Activated B cell treated with CpG ODN at 0.5 μM for 24 hours (primary cell): ENCODE results near the gene GNLY. TPM values are rescaled to one million over a fixed set of nuclear protein-coding genes. Genes with fewer than 3 reads are reported as not detected.

Experiments
- ATAC-seq: fragments of 200-7000 bp; cut with Tn5 transposase; one replicate; pipeline ENCODE4 v1.10.0; 2021; ENCODE audit warnings: low read depth, mild to moderate bottlenecking, moderate library complexity
- CTCF ChIA-PET: fragments of 350-600 bp; sonication (Branson Sonifier 250); formaldehyde crosslinking; loops from one replicate; lab custom pipeline; 2021; ENCODE audit warnings: antibody characterized with exemption; lab: Charles Lee
- POLR2A ChIA-PET: fragments of 350-600 bp; sonication (Branson Sonifier 250); formaldehyde crosslinking; loops from one replicate; lab custom pipeline; 2021; ENCODE audit warnings: antibody characterized with exemption; lab: Charles Lee
- DNase-seq: peaks from one replicate; pipeline ENCODE4 v3.0.0; 2022
- H3K27ac Mint-ChIP-seq: one replicate; pipeline ENCODE4 v1.8.0; 2020; ENCODE audit warnings: mixed read lengths
- H3K27me3 Mint-ChIP-seq: one replicate; pipeline ENCODE4 v1.8.0; 2021; ENCODE audit warnings: mixed read lengths
- H3K36me3 Mint-ChIP-seq: one replicate; pipeline ENCODE4 v1.8.0; 2021; ENCODE audit warnings: low read depth, mixed read lengths
- H3K4me1 Mint-ChIP-seq: one replicate; pipeline ENCODE4 v1.8.0; 2021; ENCODE audit warnings: mixed read lengths
- H3K4me3 Mint-ChIP-seq: one replicate; pipeline ENCODE4 v1.8.0; 2020; ENCODE audit warnings: mild to moderate bottlenecking, mixed read lengths
- H3K9me3 Mint-ChIP-seq: one replicate; pipeline ENCODE4 v1.8.0; 2020; ENCODE audit warnings: mixed read lengths
- intact Hi-C: fragments of 100-400 bp; cut with micrococcal nuclease; formaldehyde crosslinking; loops from one replicate; pipeline ENCODE4 v1.15.1; 2024
- total RNA-seq: library from RNA; stranded (reverse); gene quantifications from 2 replicates; pipeline ENCODE4 v1.2.3, GENCODE V29; 2022
- TF ChIP-seq, protein P1 (sequence below): fragments of 200-600 bp; IDR thresholded peaks from one replicate; pipeline ENCODE4 v1.8.0; 2022; ENCODE audit warnings: antibody characterized with exemption, mild to moderate bottlenecking

Gene GNLY
- total RNA-seq, 1 donor from 2014 or later = 1.8 TPM

DNA sequence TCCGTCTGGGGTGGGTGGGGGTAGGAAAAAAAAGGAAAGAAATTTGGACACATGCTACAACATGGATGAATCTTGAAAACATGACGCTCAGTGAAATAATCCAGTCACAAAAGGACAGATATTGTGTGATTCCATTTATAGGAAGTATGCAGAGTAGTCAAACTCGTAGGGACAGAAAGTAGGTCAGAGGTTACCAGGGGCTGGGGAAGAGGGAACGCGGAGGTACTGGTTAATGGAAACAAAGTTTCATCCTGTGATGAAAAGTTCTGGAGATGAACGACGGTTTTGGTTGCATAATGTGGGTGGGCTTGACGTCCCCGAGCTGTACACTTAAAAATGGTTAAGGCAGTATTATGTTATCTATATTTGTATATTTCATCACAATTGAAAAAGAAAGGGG, 21.7 kb upstream of the GNLY start:
- Mint-ChIP-seq H3K9me3 (no peaks in the 10 kb centered on the region), H3K4me1 (peaks cover 12% of the 10 kb centered on the region), H3K27me3 (no peaks in the 10 kb centered on the region), H3K36me3 (no peaks in the 10 kb centered on the region), H3K27ac (no peak overlapping the region), H3K4me3 (no peak overlapping the region)
- ChIA-PET POLR2A (interaction anchor here (0.6 kb wide), 1 partner anchor 29 kb away, joined by 4 read pairs; no protein-coding TSS in a partner anchor), CTCF (no interaction called here)
- DNase-seq = no peak
- TF ChIP-seq, protein P1, sequence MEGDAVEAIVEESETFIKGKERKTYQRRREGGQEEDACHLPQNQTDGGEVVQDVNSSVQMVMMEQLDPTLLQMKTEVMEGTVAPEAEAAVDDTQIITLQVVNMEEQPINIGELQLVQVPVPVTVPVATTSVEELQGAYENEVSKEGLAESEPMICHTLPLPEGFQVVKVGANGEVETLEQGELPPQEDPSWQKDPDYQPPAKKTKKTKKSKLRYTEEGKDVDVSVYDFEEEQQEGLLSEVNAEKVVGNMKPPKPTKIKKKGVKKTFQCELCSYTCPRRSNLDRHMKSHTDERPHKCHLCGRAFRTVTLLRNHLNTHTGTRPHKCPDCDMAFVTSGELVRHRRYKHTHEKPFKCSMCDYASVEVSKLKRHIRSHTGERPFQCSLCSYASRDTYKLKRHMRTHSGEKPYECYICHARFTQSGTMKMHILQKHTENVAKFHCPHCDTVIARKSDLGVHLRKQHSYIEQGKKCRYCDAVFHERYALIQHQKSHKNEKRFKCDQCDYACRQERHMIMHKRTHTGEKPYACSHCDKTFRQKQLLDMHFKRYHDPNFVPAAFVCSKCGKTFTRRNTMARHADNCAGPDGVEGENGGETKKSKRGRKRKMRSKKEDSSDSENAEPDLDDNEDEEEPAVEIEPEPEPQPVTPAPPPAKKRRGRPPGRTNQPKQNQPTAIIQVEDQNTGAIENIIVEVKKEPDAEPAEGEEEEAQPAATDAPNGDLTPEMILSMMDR = no peak
- ATAC-seq = no peak
- intact Hi-C loops = no loop called here

DNA sequence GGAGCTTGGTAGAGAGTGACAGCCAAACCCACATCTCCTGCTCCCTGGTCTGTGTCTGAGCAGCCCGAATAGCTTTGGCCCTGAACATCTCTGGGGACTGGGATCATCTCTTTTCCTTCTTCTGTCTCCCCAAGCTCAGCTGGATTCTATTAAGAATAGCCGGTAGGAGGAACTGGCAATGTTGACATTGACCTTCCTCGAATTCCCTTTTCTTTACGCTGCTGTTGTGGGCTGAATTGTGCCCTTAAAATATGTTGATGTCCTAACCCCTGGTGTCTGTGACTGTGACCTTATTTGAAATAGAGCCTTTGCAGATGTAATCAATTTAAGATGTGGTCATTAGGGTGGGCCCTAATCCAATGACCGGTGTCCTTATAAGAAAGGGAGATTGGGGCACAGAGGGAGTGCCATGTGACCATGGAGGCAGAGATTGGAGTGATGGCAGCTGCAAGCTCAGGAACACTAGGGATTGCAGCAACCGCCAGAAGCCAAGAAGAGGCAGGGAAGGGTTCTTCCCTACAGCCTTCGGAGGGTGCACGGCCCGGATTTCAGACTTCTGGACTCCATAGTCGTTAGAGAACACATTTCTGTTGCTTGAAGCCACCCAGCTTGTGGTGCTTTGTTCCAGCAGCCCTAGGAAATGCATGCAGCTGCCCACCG, 20.3 kb upstream of the GNLY start:
- peaks cover 5% of the 10 kb centered on the region for H3K27me3 Mint-ChIP-seq
- no peak overlapping the region for H3K27ac Mint-ChIP-seq
- no peaks in the 10 kb centered on the region for H3K9me3 Mint-ChIP-seq
- H3K4me1 Mint-ChIP-seq = peaks cover 12% of the 10 kb centered on the region
- DNase-seq (no peak), ATAC-seq (no peak)
- no peak overlapping the region for H3K4me3 Mint-ChIP-seq
- ChIA-PET CTCF (no interaction called here), POLR2A (no interaction called here)
- intact Hi-C loops = no loop called here
- H3K36me3 Mint-ChIP-seq = no peaks in the 10 kb centered on the region
- TF ChIP-seq, protein P1 = no peak

GRCh38 chr2:85674417-85674816, 19.7 kb upstream of the GNLY start:
- intact Hi-C loops = no loop called here
- Mint-ChIP-seq H3K4me3 (no peak overlapping the region), H3K9me3 (no peaks in the 10 kb centered on the region), H3K27ac (no peak overlapping the region), H3K4me1 (peaks cover 12% of the 10 kb centered on the region), H3K27me3 (peaks cover 5% of the 10 kb centered on the region), H3K36me3 (no peaks in the 10 kb centered on the region)
- TF ChIP-seq, protein P1 = no peak
- POLR2A ChIA-PET = no interaction called here
- ATAC-seq (no peak), DNase-seq (no peak)
- CTCF ChIA-PET = interaction anchor here (2.9 kb wide), 1 partner anchor 33 kb away, joined by 11 read pairs; no protein-coding TSS in a partner anchor

DNA sequence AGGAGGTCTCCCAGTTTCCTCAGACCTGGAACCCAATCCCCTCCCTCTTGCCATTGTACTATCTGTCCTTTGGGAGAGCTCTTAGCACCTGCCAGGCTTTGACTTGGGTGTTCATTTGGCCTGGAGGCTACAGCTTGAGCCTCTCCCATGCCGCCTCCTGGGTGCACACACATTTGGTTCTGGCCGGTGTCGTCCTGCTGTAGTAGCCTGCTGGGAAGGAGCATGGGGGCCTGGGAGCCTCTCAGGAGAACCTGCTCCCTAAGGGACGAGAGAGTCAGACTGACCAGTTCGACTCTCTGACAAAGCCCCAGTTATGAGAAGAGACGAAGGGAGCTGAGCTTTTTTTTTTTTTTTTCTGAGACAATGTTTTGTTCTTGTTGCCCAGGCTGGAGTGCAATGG, 18.7 kb upstream of the GNLY start:
- no peak for ATAC-seq
- intact Hi-C loops = loop anchor here (5.0 kb wide), 1 partner anchor 38 kb away; no protein-coding TSS in a partner anchor
- Mint-ChIP-seq H3K4me3 (no peak overlapping the region), H3K27ac (no peak overlapping the region), H3K9me3 (no peaks in the 10 kb centered on the region), H3K36me3 (no peaks in the 10 kb centered on the region), H3K4me1 (peaks cover 6% of the 10 kb centered on the region), H3K27me3 (peaks cover 9% of the 10 kb centered on the region)
- TF ChIP-seq, protein P1 = no peak
- DNase-seq = no peak
- POLR2A ChIA-PET = interaction anchor here (0.6 kb wide), 2 partner anchors 17 to 140 kb away, joined by 3 read pairs; no protein-coding TSS in a partner anchor
- CTCF ChIA-PET = interaction anchor here (2.2 to 2.9 kb wide), 2 partner anchors 32 to 38 kb away, joined by 7 to 11 read pairs; no protein-coding TSS in a partner anchor

GRCh38 chr2:85675866-85676548, 18.2 kb upstream of the GNLY start:
- ChIA-PET POLR2A (interaction anchor here (0.6 to 0.7 kb wide), 2 partner anchors 18 to 61 kb away, joined by 3 read pairs; no protein-coding TSS in a partner anchor), CTCF (interaction anchor here (2.2 to 2.9 kb wide), 2 partner anchors 31 to 39 kb away, joined by 7 to 11 read pairs; no protein-coding TSS in a partner anchor)
- Mint-ChIP-seq H3K9me3 (no peaks in the 10 kb centered on the region), H3K27ac (no peak overlapping the region), H3K4me1 (peaks cover 6% of the 10 kb centered on the region), H3K27me3 (peaks cover 9% of the 10 kb centered on the region), H3K36me3 (no peaks in the 10 kb centered on the region), H3K4me3 (no peak overlapping the region)
- intact Hi-C loops = loop anchor here (5.0 kb wide), 1 partner anchor 39 kb away; no protein-coding TSS in a partner anchor
- DNase-seq (no peak), ATAC-seq (no peak)
- TF ChIP-seq, protein P1 = no peak
